HG03097 (cell line): ENCODE results near the gene RBM33.

Experiments
- ATAC-seq: cut with Tn5 transposase; IDR thresholded peaks from one replicate; pipeline ENCODE4 v1.9.1; 2021; ENCODE audit not compliant: unreplicated experiment, low FRiP score

RBM33 gene

GRCh38 chr7:155621418-155621980, 23.0 kb upstream of the RBM33 start:
- no peak for ATAC-seq

GRCh38 chr7:155624412-155624811, 20.0 kb upstream of the RBM33 start:
- ATAC-seq, result no peak

- no peak for ATAC-seq
Observed at GRCh38 chr7:155625557-155625956, 18.9 kb upstream of the RBM33 start.

GRCh38 chr7:155629171-155629570, 15.3 kb upstream of the RBM33 start:
- no peak for ATAC-seq

GRCh38 chr7:155631155-155631554, 13.3 kb upstream of the RBM33 start:
- no peak for ATAC-seq

- ATAC-seq, result no peak
Observed at GRCh38 chr7:155635817-155636216, 8.6 kb upstream of the RBM33 start.

- no peak for ATAC-seq
Observed at GRCh38 chr7:155637155-155637554, 7.3 kb upstream of the RBM33 start.

- no peak for ATAC-seq
Observed at GRCh38 chr7:155638366-155638765, 6.1 kb upstream of the RBM33 start.

GRCh38 chr7:155639958-155640520, 4.4 kb upstream of the RBM33 start:
- ATAC-seq, result no peak

- ATAC-seq, result no peak
Observed at GRCh38 chr7:155640629-155641028, 3.8 kb upstream of the RBM33 start.

- peak; percentile 39 for ATAC-seq
Observed at GRCh38 chr7:155643804-155644177, 670 bp upstream of the RBM33 start.

GRCh38 chr7:155644971-155645509, 579 bp downstream of the RBM33 start:
- ATAC-seq, result peak; percentile 24

GRCh38 chr7:155645662-155646061, 1.2 kb downstream of the RBM33 start:
- ATAC-seq, result no peak

- ATAC-seq, result no peak
Observed at GRCh38 chr7:155646669-155647068, 2.2 kb downstream of the RBM33 start.

- ATAC-seq, result no peak
Observed at GRCh38 chr7:155647302-155647701, 2.8 kb downstream of the RBM33 start.

- ATAC-seq, result no peak
Observed at GRCh38 chr7:155647734-155648133, 3.3 kb downstream of the RBM33 start.

GRCh38 chr7:155648752-155649339, 4.4 kb downstream of the RBM33 start:
- no peak for ATAC-seq

GRCh38 chr7:155649588-155649987, 5.1 kb downstream of the RBM33 start:
- ATAC-seq, result no peak

- ATAC-seq, result no peak
Observed at GRCh38 chr7:155652156-155653114, 8.0 kb downstream of the RBM33 start.

GRCh38 chr7:155653803-155654202, 9.3 kb downstream of the RBM33 start:
- ATAC-seq, result no peak

GRCh38 chr7:155656891-155657290, 12.4 kb downstream of the RBM33 start:
- ATAC-seq, result no peak
